Ramos (cell line): ENCODE measurements around the gene WWOX.

ENCODE experiments used
- in situ Hi-C: fragments of 300-500 bp; cut with MboI; formaldehyde crosslinking; loops from one replicate; pipeline ENCODE4 v1.14.3; 2022; ENCODE audit warnings: low sequenced_read_pairs; ENCODE audit not compliant: unreplicated experiment

The WWOX gene

GRCh38 chr16:78183437-78184237 lies 84.2 kb downstream of the WWOX start:
- in situ Hi-C loops: no loop called here

- in situ Hi-C loops: no loop called here
Measured at GRCh38 chr16:78184238-78185183, 85.1 kb downstream of the WWOX start.

GRCh38 chr16:78189121-78189520 lies 89.7 kb downstream of the WWOX start:
- in situ Hi-C loops: no loop called here

GRCh38 chr16:78192734-78193488 lies 93.5 kb downstream of the WWOX start:
- in situ Hi-C loops: no loop called here

- in situ Hi-C loops: no loop called here
Measured at GRCh38 chr16:78194948-78195347, 95.5 kb downstream of the WWOX start.

GRCh38 chr16:78195797-78196196 lies 96.3 kb downstream of the WWOX start:
- in situ Hi-C loops: no loop called here

- in situ Hi-C loops: no loop called here
Measured at GRCh38 chr16:78196502-78196901, 97.0 kb downstream of the WWOX start.

GRCh38 chr16:78198288-78198687 lies 98.8 kb downstream of the WWOX start:
- in situ Hi-C loops: no loop called here

GRCh38 chr16:78199325-78200022 lies 100.0 kb downstream of the WWOX start:
- in situ Hi-C loops: no loop called here

- in situ Hi-C loops: no loop called here
Measured at GRCh38 chr16:78200023-78200389, 100.6 kb downstream of the WWOX start.

GRCh38 chr16:78200623-78201096 lies 101.2 kb downstream of the WWOX start:
- in situ Hi-C loops: no loop called here

- in situ Hi-C loops: no loop called here
Measured at GRCh38 chr16:78205506-78205905, 106.1 kb downstream of the WWOX start.

- in situ Hi-C loops: no loop called here
Measured at GRCh38 chr16:78206623-78207223, 107.3 kb downstream of the WWOX start.

GRCh38 chr16:78209951-78210661 lies 110.7 kb downstream of the WWOX start:
- in situ Hi-C loops: no loop called here

- in situ Hi-C loops: no loop called here
Measured at GRCh38 chr16:78211020-78211599, 111.7 kb downstream of the WWOX start.

- in situ Hi-C loops: no loop called here
Measured at GRCh38 chr16:78211946-78212345, 112.5 kb downstream of the WWOX start.

GRCh38 chr16:78212674-78213073 lies 113.2 kb downstream of the WWOX start:
- in situ Hi-C loops: no loop called here

- in situ Hi-C loops: no loop called here
Measured at GRCh38 chr16:78213751-78214150, 114.3 kb downstream of the WWOX start.
